GM23248 (cell line): ENCODE data around the gene PHF21A. TPM values are rescaled to one million over a fixed set of nuclear protein-coding genes. Genes with fewer than 3 reads are reported as not detected.

ENCODE experiments used
- DNase-seq: peaks from one replicate; pipeline ENCODE4 v3.0.0-alpha.2; 2015
- H2AFZ ChIP-seq: fragments of 200-600 bp; sonication (generic); 2 replicates; pipeline ENCODE4 v1.6.1; 2016; ENCODE audit warnings: antibody characterized with exemption
- H3F3A ChIP-seq: fragments of 200-600 bp; sonication (generic); 2 replicates; pipeline ENCODE4 v1.6.1; 2016; ENCODE audit warnings: mild to moderate bottlenecking, antibody characterized with exemption, mixed run types; ENCODE audit not compliant: insufficient read depth
- H3K27ac ChIP-seq: fragments of 200-600 bp; sonication (generic); 2 replicates; pipeline ENCODE4 v1.5.1; 2016; ENCODE audit warnings: mild to moderate bottlenecking
- H3K27me3 ChIP-seq: fragments of 200-600 bp; sonication (generic); replicated peaks from 2 replicates; pipeline ENCODE4 v1.6.1; 2016; ENCODE audit warnings: mild to moderate bottlenecking; ENCODE audit not compliant: insufficient read depth
- H3K36me3 ChIP-seq: fragments of 200-600 bp; sonication (generic); 2 replicates; pipeline ENCODE4 v1.6.1; 2016; ENCODE audit warnings: low read depth, mild to moderate bottlenecking
- H3K4me1 ChIP-seq: fragments of 200-600 bp; sonication (generic); 2 replicates; pipeline ENCODE4 v1.6.1; 2016; ENCODE audit warnings: mild to moderate bottlenecking; ENCODE audit not compliant: insufficient read depth
- H3K4me2 ChIP-seq: fragments of 200-600 bp; sonication (generic); one replicate; pipeline ENCODE4 v1.6.1; 2016; ENCODE audit warnings: mild to moderate bottlenecking; ENCODE audit not compliant: unreplicated experiment
- H3K4me3 ChIP-seq: fragments of 200-600 bp; sonication (generic); 2 replicates; pipeline ENCODE4 v1.5.1; 2016; ENCODE audit warnings: mild to moderate bottlenecking
- H3K79me2 ChIP-seq: fragments of 200-600 bp; sonication (generic); 2 replicates; pipeline ENCODE4 v1.6.1; 2016; ENCODE audit warnings: mild to moderate bottlenecking; ENCODE audit not compliant: insufficient read depth
- H3K9ac ChIP-seq: fragments of 200-600 bp; sonication (generic); 2 replicates; pipeline ENCODE4 v1.6.1; 2016; ENCODE audit warnings: mild to moderate bottlenecking
- H3K9me2 ChIP-seq: fragments of 200-600 bp; sonication (generic); 2 replicates; pipeline ENCODE4 v1.6.1; 2016; ENCODE audit warnings: mixed run types, mild to moderate bottlenecking, moderate library complexity; ENCODE audit not compliant: insufficient read depth
- H3K9me3 ChIP-seq: fragments of 200-600 bp; sonication (generic); one replicate; pipeline ENCODE4 v1.6.1; 2017; ENCODE audit warnings: low read depth
- H4K20me1 ChIP-seq: fragments of 200-600 bp; sonication (generic); 2 replicates; pipeline ENCODE4 v1.6.0; 2016; ENCODE audit not compliant: insufficient read depth
- EZH2 ChIP-seq: fragments of 200-600 bp; sonication (generic); IDR thresholded peaks from 2 replicates; pipeline ENCODE4 v1.6.1; 2018; ENCODE audit warnings: antibody characterized with exemption, mild to moderate bottlenecking; ENCODE audit not compliant: insufficient read depth, poor library complexity, severe bottlenecking
- EZH2phosphoT487 ChIP-seq: fragments of 200-600 bp; sonication (generic); IDR thresholded peaks from 2 replicates; pipeline ENCODE4 v1.6.1; 2018; ENCODE audit warnings: antibody characterized with exemption, moderate library complexity, mild to moderate bottlenecking, low read depth; ENCODE audit not compliant: insufficient read depth
- WGBS, 2 experiments: methylation state at CpG; one replicate each; pipeline ENCODE4 v1.1.6; 2015 to 2017; ENCODE audit warnings: low lambda C conversion rate in 2 of 2, low coverage in 1 of 2; ENCODE audit errors: missing lambda C conversion rate in 2 of 2; 5-methylcytosine and 5-hydroxymethylcytosine counted together
- in situ Hi-C: fragments of 300-500 bp; cut with MboI; formaldehyde crosslinking; loops from 2 replicates; pipeline ENCODE4 v1.15.0; 2020
- polyA plus RNA-seq: library from polyadenylated mRNA; unstranded; fragments of >200 nt; fragmentation: Nextera tagmentation; extraction: Ambion mirVana; gene quantifications from 2 replicates; pipeline ENCODE4 v1.2.1, GENCODE V29; 2016
- total RNA-seq: library from RNA; depleted of rRNA; stranded (reverse); fragments of >200 nt; shearing (Covaris generic); gene quantifications from 2 replicates; pipeline ENCODE4 v1.2.3, GENCODE V29; 2014

PHF21A gene
- total and polyA plus RNA-seq, 2 experiments from 2014 or later: 11.2 to 17.0 TPM

DNA sequence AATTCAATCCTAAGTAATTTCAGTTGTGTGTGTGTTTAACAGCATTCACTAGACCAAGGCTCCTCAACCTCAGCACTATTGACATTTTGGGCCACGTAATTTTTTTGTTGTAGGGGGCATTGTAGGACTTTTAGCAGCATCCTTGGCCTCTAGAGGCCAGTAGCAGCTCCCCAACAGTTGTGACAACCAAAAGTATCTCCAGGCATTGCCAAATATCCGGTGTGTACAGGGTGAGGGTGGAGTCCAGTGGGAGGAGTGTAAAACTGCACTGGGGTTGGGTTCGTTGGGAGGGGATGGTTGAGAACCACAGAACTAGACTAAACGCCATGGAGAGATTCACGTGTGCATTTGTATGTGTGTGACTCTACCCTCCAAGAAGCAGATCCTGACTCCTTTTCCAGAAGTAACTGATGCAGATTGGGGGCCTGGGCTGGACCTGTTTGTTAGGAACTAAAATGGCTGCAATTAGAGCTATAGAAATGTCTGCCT lies 5.9 kb upstream of the PHF21A start:
- Histone ChIP-seq H4K20me1 (no peaks in the 10 kb centered on the region), H3K4me1 (peaks cover 5% of the 10 kb centered on the region), H2AFZ (peak overlapping the region; percentile 82), H3F3A (0 out of 2 replicates have a peak, but pooled peaks cover 9% of the 10 kb centered on the region), H3K9me3 (no peaks in the 10 kb centered on the region), H3K27me3 (no peaks in the 10 kb centered on the region), H3K9ac (no peak overlapping the region), H3K9me2 (no peaks in the 10 kb centered on the region), H3K79me2 (no peaks in the 10 kb centered on the region), H3K27ac (no peak overlapping the region), H3K4me2 (no peak overlapping the region), H3K4me3 (no peak overlapping the region), H3K36me3 (no peaks in the 10 kb centered on the region)
- TF ChIP-seq EZH2phosphoT487: no peak
- TF ChIP-seq EZH2: no peak
- peak; percentile 84 for DNase-seq
- in situ Hi-C loops: no loop called here
- WGBS, 2 experiments: 29 to 34% methylated on average over 5 of the region's 5 CpGs

DNA sequence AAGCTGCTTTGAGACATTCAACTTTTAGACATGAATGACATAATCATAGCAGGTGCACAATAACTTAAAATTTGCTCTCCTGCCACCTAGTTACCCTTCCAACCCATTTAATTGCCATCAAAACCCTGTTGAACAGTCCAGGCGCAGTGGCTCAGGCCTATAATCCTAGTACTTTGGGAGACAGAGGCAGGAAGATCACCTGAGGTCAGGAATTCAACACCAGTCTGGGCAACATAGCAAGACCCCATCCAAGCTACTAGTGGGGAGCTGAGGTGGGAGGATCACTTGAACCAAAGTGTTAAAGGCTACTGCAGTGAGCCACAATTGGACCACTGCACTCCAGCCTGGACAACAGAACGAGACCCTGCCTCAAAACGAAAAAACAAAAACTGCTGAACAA lies 4.0 kb upstream of the PHF21A start:
- 0 out of 2 replicates have a peak, but pooled peaks cover 9% of the 10 kb centered on the region for H3F3A ChIP-seq
- TF ChIP-seq EZH2: no peak
- DNase-seq: no peak
- no peaks in the 10 kb centered on the region for H3K9me3 ChIP-seq
- H3K27me3 ChIP-seq: no peaks in the 10 kb centered on the region
- no peak overlapping the region for H2AFZ ChIP-seq
- no peak overlapping the region for H3K27ac ChIP-seq
- no peaks in the 10 kb centered on the region for H3K9me2 ChIP-seq
- H3K4me3 ChIP-seq: no peak overlapping the region
- H3K4me1 ChIP-seq: peaks cover 5% of the 10 kb centered on the region
- in situ Hi-C loops: no loop called here
- H3K36me3 ChIP-seq: no peaks in the 10 kb centered on the region
- H3K9ac ChIP-seq: no peak overlapping the region
- 84 to 94% methylated on average over 3 of the region's 3 CpGs for WGBS, 2 experiments
- no peak overlapping the region for H3K4me2 ChIP-seq
- no peaks in the 10 kb centered on the region for H4K20me1 ChIP-seq
- no peaks in the 10 kb centered on the region for H3K79me2 ChIP-seq

DNA sequence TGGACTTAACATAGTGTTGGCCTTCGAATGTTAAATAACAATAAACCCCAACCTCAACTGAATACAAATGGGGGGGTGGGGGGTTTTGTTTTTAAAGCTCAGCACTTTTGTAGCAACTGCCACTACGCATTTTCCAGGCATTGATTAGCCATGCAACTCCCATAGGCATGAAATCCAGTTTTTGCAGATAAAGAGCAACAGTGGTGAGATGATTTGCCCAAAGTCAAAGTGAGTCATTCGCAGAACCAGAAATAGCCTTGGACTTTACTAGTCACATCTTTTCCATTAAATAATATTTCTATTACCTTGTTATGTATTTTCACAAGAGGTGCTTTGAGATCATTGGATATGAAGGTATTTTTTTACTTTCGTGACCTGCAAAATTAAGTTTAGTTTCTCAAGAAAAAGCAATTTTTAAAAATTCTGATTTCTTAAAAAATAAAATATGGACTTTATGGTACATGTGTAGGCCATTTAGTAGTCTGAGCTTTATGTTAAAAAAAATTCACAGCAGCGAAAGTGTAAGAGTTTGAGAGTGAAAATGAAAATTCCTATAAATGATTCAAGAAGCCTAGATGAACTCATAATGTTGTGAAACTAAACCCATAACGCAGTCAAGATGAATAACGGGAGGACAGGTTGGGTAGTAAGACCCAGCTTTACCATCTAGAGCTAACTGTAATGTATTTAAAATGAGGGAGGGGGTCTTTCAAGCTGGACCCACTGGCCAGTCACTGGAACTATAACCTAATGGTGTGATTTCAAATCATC lies 1.9 kb upstream of the PHF21A start:
- Histone ChIP-seq H3K4me3 (peak overlapping the region; percentile 81; the same call in 1 of the 2 replicates), H3K27ac (peak overlapping the region; percentile 83)

DNA sequence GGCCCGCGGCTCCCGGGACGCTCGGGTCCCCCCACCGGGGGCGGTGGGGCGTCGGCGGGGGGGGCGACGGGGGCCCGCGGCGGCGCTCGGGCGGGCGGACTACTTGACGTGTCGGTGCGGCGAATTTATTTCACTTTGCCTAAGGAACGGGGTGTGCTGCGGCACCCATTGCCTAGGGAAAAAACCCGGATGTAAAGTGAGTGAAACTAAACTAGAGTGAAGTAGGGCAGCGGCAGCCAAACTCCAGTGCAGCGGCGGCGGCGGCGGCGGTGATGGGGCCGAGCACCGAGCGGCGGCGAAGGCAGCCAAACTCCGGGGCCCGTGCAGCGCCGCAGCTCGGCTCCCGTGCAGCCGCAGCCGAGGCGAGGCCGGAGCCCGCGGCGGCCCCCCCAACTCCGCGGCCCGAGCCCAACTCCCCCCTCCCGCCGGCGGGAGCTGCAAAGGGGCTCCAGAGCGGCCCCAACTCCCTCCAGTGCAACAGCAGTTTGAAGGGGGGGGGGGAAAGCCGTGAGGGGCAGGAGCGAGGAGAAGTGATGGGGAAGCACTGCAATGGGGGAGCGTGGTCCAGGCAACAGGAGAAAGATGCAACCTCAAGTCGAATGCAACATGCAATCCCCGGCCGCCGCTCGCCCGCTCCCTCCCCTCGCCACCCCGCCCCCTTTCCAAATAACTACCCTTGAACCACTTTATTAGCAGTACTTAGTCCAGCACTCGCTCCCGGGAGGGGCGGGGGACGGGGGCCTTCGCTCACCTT lies 647 bp upstream of the PHF21A start:
- H3F3A ChIP-seq: peaks cover 20% of the 10 kb centered on the region
- TF ChIP-seq EZH2: no peak
- TF ChIP-seq EZH2phosphoT487: no peak
- no peaks in the 10 kb centered on the region for H4K20me1 ChIP-seq
- 1% methylated on average over 33 to 72 of the region's 74 CpGs for WGBS, 2 experiments
- in situ Hi-C loops: no loop called here
- H3K4me3 ChIP-seq: peak overlapping the region; percentile 81
- peaks cover 27% of the 10 kb centered on the region for H3K79me2 ChIP-seq
- H3K27ac ChIP-seq: peak overlapping the region; percentile 83
- H3K4me2 ChIP-seq: peak overlapping the region; percentile 87
- no peaks in the 10 kb centered on the region for H3K9me2 ChIP-seq
- no peaks in the 10 kb centered on the region for H3K9me3 ChIP-seq
- H3K4me1 ChIP-seq: peaks cover 28% of the 10 kb centered on the region
- H3K36me3 ChIP-seq: no peaks in the 10 kb centered on the region
- peak overlapping the region; percentile 76 for H3K9ac ChIP-seq
- no peaks in the 10 kb centered on the region for H3K27me3 ChIP-seq
- peak overlapping the region; percentile 83 for H2AFZ ChIP-seq
- DNase-seq: peak; percentile 97

More for the DNA sequence above, 1.9 kb upstream of the PHF21A start:
- WGBS, 2 experiments: 74 to 75% methylated on average over 7 of the region's 7 CpGs
- Histone ChIP-seq H3K9me2 (no peaks in the 10 kb centered on the region), H3K27me3 (no peaks in the 10 kb centered on the region), H3F3A (peaks cover 21% of the 10 kb centered on the region), H3K9ac (0 out of 2 replicates have a peak overlapping the region, but pooled peaks have one; percentile 76), H4K20me1 (no peaks in the 10 kb centered on the region), H3K36me3 (no peaks in the 10 kb centered on the region), H3K4me2 (peak overlapping the region; percentile 87), H3K9me3 (no peaks in the 10 kb centered on the region), H2AFZ (no peak overlapping the region), H3K79me2 (peaks cover 15% of the 10 kb centered on the region), H3K4me1 (peaks cover 15% of the 10 kb centered on the region)
- no peak for TF ChIP-seq EZH2phosphoT487
- TF ChIP-seq EZH2: no peak
- peak; percentile 80 for DNase-seq
- in situ Hi-C loops: no loop called here
